GM12878 (cell line): ENCODE data around the gene SMARCD1. TPM values are rescaled to one million over a fixed set of nuclear protein-coding genes. Genes with fewer than 3 reads are reported as not detected.

ENCODE experiments used
- ATAC-seq: fragments of 200-7000 bp; cut with Tn5 transposase; 3 replicates; pipeline ENCODE4 v1.9.1; 2020; ENCODE audit warnings: mild to moderate bottlenecking, moderate library complexity
- BruUV-seq: library from RNA; stranded (reverse); fragments of 400-500 nt; replicated peaks from 2 replicates; lab custom pipeline; 2021; lab: Mats Ljungman, UMichigan
- CTCF ChIA-PET: fragments of 300-600 bp; sonication (Branson Sonifier 250); formaldehyde crosslinking; extraction: SDS; loops from one replicate; lab custom pipeline; 2021; ENCODE audit warnings: inconsistent platforms; lab: Yijun Ruan, JAX
- POLR2A ChIA-PET: fragments of 350-600 bp; formaldehyde crosslinking; extraction: SDS; loops from one replicate; lab custom pipeline; 2021; ENCODE audit warnings: inconsistent platforms; lab: Charles Lee
- RAD21 ChIA-PET: fragments of 300-600 bp; sonication (Branson Sonifier 250); formaldehyde crosslinking; loops from one replicate; lab custom pipeline; 2023; ENCODE audit warnings: antibody characterized with exemption; ENCODE audit not compliant: unreplicated experiment; lab: Charles Lee
- SMC1A ChIA-PET: fragments of 300-600 bp; sonication (Branson Sonifier 250); formaldehyde crosslinking; loops from one replicate; lab custom pipeline; 2023; ENCODE audit not compliant: unreplicated experiment, uncharacterized antibody; lab: Charles Lee
- DNase-seq: peaks from one replicate; pipeline ENCODE4 v3.0.0-alpha.2; 2011; ENCODE audit warnings: low read depth, low spot score
- FAIRE-seq: peaks from 3 replicates; lab custom pipeline; 2011; peaks lifted over from hg19 to GRCh38; lab: Jason Lieb, UNC
- H2AFZ ChIP-seq: 2 replicates; pipeline ENCODE4 v1.6.0; 2011; ENCODE audit warnings: low read depth, low read length, control low read depth; ENCODE audit not compliant: control insufficient read depth
- H3K27ac ChIP-seq: 2 replicates; pipeline ENCODE4 v1.5.1; 2011; ENCODE audit warnings: control low read depth; ENCODE audit not compliant: control insufficient read depth, insufficient read depth
- H3K27me3 ChIP-seq, 2 experiments: replicated peaks in 1 of 2; 2 replicates each; pipeline versions ENCODE4 v1.6.0 to v1.6.1; 2011; ENCODE audit warnings: low read length in 1 of 2; ENCODE audit not compliant: control insufficient read depth in 2 of 2, insufficient read depth in 2 of 2
- H3K36me3 ChIP-seq, 2 experiments: 2 replicates each; pipeline ENCODE4 v1.5.1; 2011; ENCODE audit warnings: low read length in 1 of 2; ENCODE audit not compliant: control insufficient read depth in 2 of 2, insufficient read depth in 2 of 2
- H3K4me1 ChIP-seq: 2 replicates; pipeline ENCODE4 v1.6.1; 2011; ENCODE audit warnings: mild to moderate bottlenecking, low read length, moderate library complexity, mixed read lengths; ENCODE audit not compliant: control insufficient read depth, insufficient read depth
- H3K4me2 ChIP-seq: 2 replicates; pipeline ENCODE4 v1.6.0; 2011; ENCODE audit warnings: control low read depth; ENCODE audit not compliant: control insufficient read depth, insufficient read depth
- H3K4me3 ChIP-seq: fragments of 200-600 bp; sonication (generic); 2 replicates; pipeline ENCODE4 v1.5.1; 2016
- H3K79me2 ChIP-seq: 2 replicates; pipeline ENCODE4 v1.6.0; 2011; ENCODE audit warnings: low read length; ENCODE audit not compliant: control insufficient read depth, insufficient read depth
- H3K9ac ChIP-seq: 2 replicates; pipeline ENCODE4 v1.8.0; 2011; ENCODE audit warnings: low read length, control low read depth, mixed read lengths; ENCODE audit not compliant: control insufficient read depth, insufficient read depth
- H3K9me3 ChIP-seq: replicated peaks from 3 replicates; pipeline ENCODE4 v1.5.1; 2011; ENCODE audit warnings: mild to moderate bottlenecking, low read length; ENCODE audit not compliant: control insufficient read depth, insufficient read depth
- H4K20me1 ChIP-seq: 2 replicates; pipeline ENCODE4 v1.6.0; 2011; ENCODE audit not compliant: control insufficient read depth, insufficient read depth
- ATF2 ChIP-seq: IDR thresholded peaks from 2 replicates; pipeline ENCODE4 v1.6.1; 2012; ENCODE audit warnings: low read length, inconsistent platforms
- CBX3 ChIP-seq: fragments of 200-600 bp; sonication (generic); IDR thresholded peaks from 2 replicates; pipeline ENCODE4 v1.6.1; 2016; ENCODE audit warnings: low read depth, borderline replicate concordance
- CEBPB ChIP-seq, 2 experiments: fragments of 150-350 bp in 1 of 2; IDR thresholded peaks; 2 replicates each; pipeline ENCODE4 v1.6.1; 2012 to 2014; ENCODE audit warnings: low read depth in 2 of 2, low read length in 2 of 2, borderline replicate concordance in 1 of 2, inconsistent platforms in 1 of 2
- EED ChIP-seq: sonication (generic); IDR thresholded peaks from 2 replicates; pipeline ENCODE4 v1.6.1; 2016; ENCODE audit warnings: antibody characterized with exemption, low read depth
- ESRRA ChIP-seq: IDR thresholded peaks from 2 replicates; pipeline ENCODE4 v1.6.1; 2012; ENCODE audit warnings: mild to moderate bottlenecking, low read length, improper control_type of control experiment
- HDAC2 ChIP-seq: fragments of 200-600 bp; sonication (generic); IDR thresholded peaks from 2 replicates; pipeline ENCODE4 v1.6.1; 2017
- MAX ChIP-seq: IDR thresholded peaks from 2 replicates; pipeline ENCODE4 v1.6.1; 2012; ENCODE audit warnings: low read depth, low read length, improper control_type of control experiment
- MEF2A ChIP-seq: IDR thresholded peaks from 2 replicates; pipeline ENCODE4 v1.6.1; 2011; ENCODE audit warnings: low read depth, mild to moderate bottlenecking, low read length, moderate library complexity; ENCODE audit not compliant: insufficient read depth
- NFIC ChIP-seq: IDR thresholded peaks from 2 replicates; pipeline ENCODE4 v1.6.1; 2012; ENCODE audit warnings: low read depth, mild to moderate bottlenecking, inconsistent platforms, low read length, moderate library complexity
- NR2C1 ChIP-seq: fragments of 450-650 bp; IDR thresholded peaks from 2 replicates; pipeline ENCODE4 v1.6.1; 2017; ENCODE audit warnings: antibody characterized with exemption, mild to moderate bottlenecking, moderate library complexity
- POLR2A ChIP-seq: IDR thresholded peaks from 2 replicates; pipeline ENCODE4 v1.6.1; 2011; ENCODE audit warnings: low read depth, mild to moderate bottlenecking, low read length
- RAD51 ChIP-seq: fragments of 450-650 bp; IDR thresholded peaks from 2 replicates; pipeline ENCODE4 v1.6.1; 2016; ENCODE audit warnings: moderate library complexity, mild to moderate bottlenecking, inconsistent platforms
- RELA ChIP-seq: fragments of 450-650 bp; IDR thresholded peaks from 2 replicates; pipeline ENCODE4 v1.8.0; 2014; ENCODE audit warnings: borderline replicate concordance; ENCODE audit not compliant: partially characterized antibody
- SP1 ChIP-seq: IDR thresholded peaks from one replicate; pipeline ENCODE4 v1.6.1; 2011; ENCODE audit warnings: low read depth, low read length
- TARDBP ChIP-seq: IDR thresholded peaks from 2 replicates; pipeline ENCODE4 v1.6.1; 2016; ENCODE audit warnings: borderline replicate concordance
- TCF7 ChIP-seq: IDR thresholded peaks from 2 replicates; pipeline ENCODE4 v1.6.1; 2014; ENCODE audit warnings: antibody characterized with exemption, borderline replicate concordance
- WGBS: methylation state at CpG from one replicate; pipeline ENCODE4 v1.1.6; 2016; ENCODE audit warnings: low lambda C conversion rate; ENCODE audit not compliant: insufficient replicate concordance, insufficient coverage; ENCODE audit errors: missing lambda C conversion rate; 5-methylcytosine and 5-hydroxymethylcytosine counted together
- in situ Hi-C: fragments of 300-500 bp; cut with MboI; formaldehyde crosslinking; loops from 9 replicates; pipeline ENCODE4 v1.14.3; 2018; ENCODE audit warnings: mixed read lengths
- intact Hi-C: fragments of 100-400 bp; cut with micrococcal nuclease; formaldehyde crosslinking; loops from one replicate; pipeline ENCODE4 v1.14.2; 2022; ENCODE audit not compliant: unreplicated experiment
- polyA plus RNA-seq, 11 experiments: library from polyadenylated mRNA; depleted of rRNA in 4 of 11; unstranded in 6 of 11; stranded (reverse) in 5 of 11; fragments of >200 nt; fragmentation: Nextera tagmentation in 4 of 11; fragmentation: Illumina TruSeq in 1 of 11; extraction: Ambion mirVana in 4 of 11; extraction: Trizol in 1 of 11; gene quantifications; 1 replicate in 1 of 11; 2 replicates in 10 of 11; pipeline versions ENCODE4 v1.2.1 to v1.2.3, GENCODE V29; 2011 to 2016; ENCODE audit warnings: inconsistent platforms in 2 of 11, missing spikeins in 2 of 11, low read depth in 1 of 11
- total RNA-seq, 4 experiments: library from RNA; depleted of rRNA in 3 of 4; stranded (reverse); fragments of >200 nt in 3 of 4; fragmentation: Illumina TruSeq in 1 of 4; extraction: Trizol in 1 of 4; gene quantifications; 2 replicates each; pipeline versions ENCODE4 v1.2.1 to v1.2.3, GENCODE V29; 2013 to 2021
- TF ChIP-seq, protein P1 (sequence below): fragments of 450-650 bp; IDR thresholded peaks from 2 replicates; pipeline ENCODE4 v1.6.1; 2018; ENCODE audit warnings: mild to moderate bottlenecking, low read depth, moderate library complexity; ENCODE audit not compliant: partially characterized antibody

The SMARCD1 gene
- total and polyA plus RNA-seq, 10 of the 15 experiments (the other 5 are each of a cell fraction or from before 2014, with no cell fraction given) = 1.4 to 92.4 (median 58.9) TPM

- intact Hi-C loops = loop anchor here (1.0 kb wide), 2 partner anchors 27 to 55 kb away; partner anchors contain the start of genes CERS5 and SMARCD1
- BruUV-seq = no TSS peak
- TF ChIP-seq MEF2A (0 out of 2 replicates have a peak, but pooled peaks have one; percentile 20), POLR2A (peak; percentile 99), NFIC (no peak), HDAC2 (no peak), MAX (peak; percentile 92), RELA (peak; percentile 64), CBX3 (no peak), ATF2 (no peak), TCF7 (no peak), EED (no peak), SP1 (peak; percentile 81), NR2C1 (peak; percentile 65), ESRRA (no peak), CEBPB (IDR thresholded peaks at IDR 0.05; ENCODE audit: borderline replicate concordance in 1 of 2, low read depth in 2 of 2, low read length in 2 of 2) (peak in 1 of 2 experiments; percentile 95; a peak in 1 of 4 replicates), TARDBP (no peak), RAD51 (peak; percentile 93)
- TF ChIP-seq, protein P1, sequence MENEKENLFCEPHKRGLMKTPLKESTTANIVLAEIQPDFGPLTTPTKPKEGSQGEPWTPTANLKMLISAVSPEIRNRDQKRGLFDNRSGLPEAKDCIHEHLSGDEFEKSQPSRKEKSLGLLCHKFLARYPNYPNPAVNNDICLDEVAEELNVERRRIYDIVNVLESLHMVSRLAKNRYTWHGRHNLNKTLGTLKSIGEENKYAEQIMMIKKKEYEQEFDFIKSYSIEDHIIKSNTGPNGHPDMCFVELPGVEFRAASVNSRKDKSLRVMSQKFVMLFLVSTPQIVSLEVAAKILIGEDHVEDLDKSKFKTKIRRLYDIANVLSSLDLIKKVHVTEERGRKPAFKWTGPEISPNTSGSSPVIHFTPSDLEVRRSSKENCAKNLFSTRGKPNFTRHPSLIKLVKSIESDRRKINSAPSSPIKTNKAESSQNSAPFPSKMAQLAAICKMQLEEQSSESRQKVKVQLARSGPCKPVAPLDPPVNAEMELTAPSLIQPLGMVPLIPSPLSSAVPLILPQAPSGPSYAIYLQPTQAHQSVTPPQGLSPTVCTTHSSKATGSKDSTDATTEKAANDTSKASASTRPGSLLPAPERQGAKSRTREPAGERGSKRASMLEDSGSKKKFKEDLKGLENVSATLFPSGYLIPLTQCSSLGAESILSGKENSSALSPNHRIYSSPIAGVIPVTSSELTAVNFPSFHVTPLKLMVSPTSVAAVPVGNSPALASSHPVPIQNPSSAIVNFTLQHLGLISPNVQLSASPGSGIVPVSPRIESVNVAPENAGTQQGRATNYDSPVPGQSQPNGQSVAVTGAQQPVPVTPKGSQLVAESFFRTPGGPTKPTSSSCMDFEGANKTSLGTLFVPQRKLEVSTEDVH = peak; percentile 83
Observed at GRCh38 chr12:50111693-50112455, 26.7 kb downstream of the SMARCD1 start, which contains the start of gene COX14. Gene COX14 (plus strand): TSS chr12:50112236. CDS start chr12:50120044, 7,808 bp downstream.

More at GRCh38 chr12:50111693-50112455, 26.7 kb downstream of the SMARCD1 start, which contains the start of gene COX14:
- H3K4me3 ChIP-seq = peak within 1 kb of the TSS; percentile 99
- H4K20me1 ChIP-seq = no peaks in the 10 kb centered on the region
- H2AFZ ChIP-seq = peak within 1 kb of the TSS; percentile 87
- in situ Hi-C loops = no loop called here
- ChIA-PET CTCF (interaction anchor here (0.6 to 13.0 kb wide), 52 partner anchors 10 to 1141 kb away, joined by 3 to 257 read pairs (median 6); partner anchors contain the start of genes CERS5, GPD1, LIMA1 and RACGAP1), POLR2A (interaction anchor here (0.6 to 5.0 kb wide), 22 partner anchors 14 to 1039 kb away, joined by 3 to 72 read pairs (median 5); partner anchors contain the start of genes CERS5, LIMA1, RACGAP1 and SMARCD1), SMC1A (interaction anchor here (0.6 to 4.8 kb wide), 30 partner anchors 9 to 426 kb away, joined by 3 to 36 read pairs (median 6); partner anchors contain the start of genes CERS5, RACGAP1 and SMARCD1), RAD21 (interaction anchor here (0.6 to 5.1 kb wide), 25 partner anchors 9 to 652 kb away, joined by 3 to 66 read pairs (median 4); partner anchors contain the start of genes ATF1, CERS5, GPD1 and RACGAP1)
- FAIRE-seq (peak; percentile 99), DNase-seq (peak; percentile 99), ATAC-seq (peak; percentile 87)
- peaks cover 0 to 4% of the 10 kb centered on the region in 2 experiments; a peak in 1 of 4 replicates for H3K36me3 ChIP-seq
- no peaks in the 10 kb centered on the region for H3K9me3 ChIP-seq
- 1% methylated on average over 59 of the region's 59 CpGs for WGBS
- peak within 1 kb of the TSS; percentile 90 for H3K27ac ChIP-seq
- H3K4me1 ChIP-seq = peaks cover 21% of the 10 kb centered on the region
- no peaks in the 10 kb centered on the region for H3K27me3 ChIP-seq
- H3K79me2 ChIP-seq = peaks cover 38% of the 10 kb centered on the region
- peak within 1 kb of the TSS; percentile 93 for H3K9ac ChIP-seq
- H3K4me2 ChIP-seq = peak within 1 kb of the TSS; percentile 99
